ENCODE data around the gene SLC17A5.

SLC17A5 gene, protein sequence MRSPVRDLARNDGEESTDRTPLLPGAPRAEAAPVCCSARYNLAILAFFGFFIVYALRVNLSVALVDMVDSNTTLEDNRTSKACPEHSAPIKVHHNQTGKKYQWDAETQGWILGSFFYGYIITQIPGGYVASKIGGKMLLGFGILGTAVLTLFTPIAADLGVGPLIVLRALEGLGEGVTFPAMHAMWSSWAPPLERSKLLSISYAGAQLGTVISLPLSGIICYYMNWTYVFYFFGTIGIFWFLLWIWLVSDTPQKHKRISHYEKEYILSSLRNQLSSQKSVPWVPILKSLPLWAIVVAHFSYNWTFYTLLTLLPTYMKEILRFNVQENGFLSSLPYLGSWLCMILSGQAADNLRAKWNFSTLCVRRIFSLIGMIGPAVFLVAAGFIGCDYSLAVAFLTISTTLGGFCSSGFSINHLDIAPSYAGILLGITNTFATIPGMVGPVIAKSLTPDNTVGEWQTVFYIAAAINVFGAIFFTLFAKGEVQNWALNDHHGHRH

GRCh38 chr6:73653571-73654424, at the start of gene SLC17A5:
SLC17A5 (minus strand) TSS chr6:73653992; CDS start chr6:73653886, 106 bp downstream.
- TF ChIP-seq CTCF (IDR thresholded peaks at IDR 0.05; ENCODE audit: low read depth, low read length), result no peak

DNA sequence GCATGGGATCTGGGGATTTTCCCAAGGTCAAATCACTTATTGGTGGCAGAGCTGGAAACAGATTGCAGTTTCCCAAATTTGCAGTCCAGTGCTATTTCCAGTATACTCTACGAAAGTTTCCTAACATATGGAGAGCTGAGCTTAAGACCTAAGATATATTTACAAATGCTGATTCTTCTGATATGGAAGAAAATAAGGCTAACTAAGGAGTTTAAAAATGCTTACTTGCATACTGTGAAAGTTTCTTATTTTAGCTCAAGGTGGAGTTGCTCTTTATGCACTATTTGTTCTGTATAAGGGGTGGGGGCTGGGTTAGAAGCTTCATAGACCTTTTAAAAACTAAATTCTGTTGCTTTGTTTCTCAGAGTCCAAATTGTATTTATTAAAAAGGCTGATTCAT, 49.7 kb upstream of the SLC17A5 start:
- no peak for DNase-seq (ENCODE audit: extremely low read depth, low read depth)
- no peak for TF ChIP-seq CTCF (IDR thresholded peaks at IDR 0.05; ENCODE audit: low read depth, low read length)

More at GRCh38 chr6:73653571-73654424, at the start of gene SLC17A5:
- peak; percentile 73 for DNase-seq (ENCODE audit: extremely low read depth, low read depth)

GRCh38 chr6:73702444-73702843, 48.7 kb upstream of the SLC17A5 start:
- no peak for DNase-seq (ENCODE audit: extremely low read depth, low read depth)
- no peak for TF ChIP-seq CTCF (IDR thresholded peaks at IDR 0.05; ENCODE audit: low read depth, low read length)

DNA sequence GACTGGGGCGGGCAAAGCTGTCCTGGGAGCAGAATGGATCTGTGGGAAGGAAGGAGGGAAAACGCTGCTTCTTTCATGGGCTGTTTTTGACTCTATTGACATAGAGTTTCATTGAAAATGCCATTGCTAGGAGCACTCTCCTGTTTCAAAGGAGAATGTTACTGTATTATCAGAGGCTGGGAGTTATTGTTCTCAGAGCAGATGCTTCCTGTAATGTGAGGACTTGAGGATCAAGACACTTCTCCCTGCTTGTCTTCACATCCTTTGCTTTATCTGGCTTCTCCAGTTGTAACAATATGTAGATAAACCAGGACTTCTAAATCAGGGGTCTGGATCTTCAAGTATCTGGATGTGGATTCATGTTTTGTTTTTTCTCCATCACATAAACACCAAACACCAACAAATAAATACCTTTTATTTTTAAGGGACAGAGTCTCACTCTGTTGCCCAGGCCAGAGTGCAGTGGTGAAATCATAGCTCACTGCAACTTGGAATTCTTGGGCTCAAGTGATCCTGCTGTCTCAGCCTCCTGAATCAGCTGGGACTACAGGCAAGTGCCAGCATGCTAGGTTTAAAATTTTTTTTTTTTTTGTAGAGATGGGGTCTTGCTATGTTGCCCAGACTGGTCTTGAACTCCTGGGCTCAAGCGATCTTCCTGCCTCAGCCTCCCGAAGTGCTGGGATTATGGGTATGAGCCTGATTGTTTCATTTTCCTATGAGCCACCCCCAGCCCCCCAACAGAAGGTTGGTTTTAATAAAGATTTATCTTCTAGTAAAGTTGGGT, 46.1 kb upstream of the SLC17A5 start:
- no peak for DNase-seq (ENCODE audit: extremely low read depth, low read depth)
- no peak for TF ChIP-seq CTCF (IDR thresholded peaks at IDR 0.05; ENCODE audit: low read depth, low read length)

GRCh38 chr6:73696966-73697655, 43.3 kb upstream of the SLC17A5 start:
- no peak for TF ChIP-seq CTCF (IDR thresholded peaks at IDR 0.05; ENCODE audit: low read depth, low read length)
- DNase-seq (ENCODE audit: extremely low read depth, low read depth), result no peak

- no peak for TF ChIP-seq CTCF (IDR thresholded peaks at IDR 0.05; ENCODE audit: low read depth, low read length)
- no peak for DNase-seq (ENCODE audit: extremely low read depth, low read depth)
Measured at GRCh38 chr6:73695619-73696421, 42.0 kb upstream of the SLC17A5 start, which contains the start of gene CD109. CD109 (plus strand) TSS chr6:73696203; CDS start chr6:73696216, 13 bp downstream.
